GM19193 (cell line): ENCODE results near the gene ASPG.

Experiments
- POLR2A ChIP-seq: IDR thresholded peaks from 4 replicates; pipeline ENCODE4 v1.6.1; 2011; ENCODE audit not compliant: insufficient read depth, insufficient read length; ENCODE audit errors: extremely low read depth

ASPG gene

GRCh38 chr14:104085032-104085888, at the start of gene ASPG:
Gene ASPG (plus strand): TSS chr14:104085700. CDS start chr14:104085771, 71 bp downstream.
- TF ChIP-seq POLR2A, result no peak

GRCh38 chr14:104036212-104036611, 49.3 kb upstream of the ASPG start:
- TF ChIP-seq POLR2A, result no peak

DNA sequence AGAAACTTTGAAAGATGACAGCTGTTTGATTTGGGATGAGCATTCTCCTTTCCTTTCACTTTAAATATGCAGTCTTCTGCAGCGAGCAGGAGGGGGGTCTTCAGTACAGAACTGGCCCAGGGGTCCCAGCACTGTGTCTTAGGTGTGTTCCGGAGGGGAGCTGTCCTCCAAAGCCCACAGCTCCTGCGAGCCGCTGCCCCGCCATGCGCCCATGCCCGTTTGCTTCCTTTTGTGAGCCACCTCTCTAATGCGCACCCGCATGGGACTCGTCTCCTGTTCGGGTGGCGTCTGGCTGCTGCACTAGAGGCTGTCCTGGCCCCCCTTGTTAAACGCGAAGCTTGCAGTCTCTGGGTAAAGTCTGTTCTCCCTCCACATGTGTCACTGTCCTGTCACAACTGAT, 48.4 kb upstream of the ASPG start:
- no peak for TF ChIP-seq POLR2A

DNA sequence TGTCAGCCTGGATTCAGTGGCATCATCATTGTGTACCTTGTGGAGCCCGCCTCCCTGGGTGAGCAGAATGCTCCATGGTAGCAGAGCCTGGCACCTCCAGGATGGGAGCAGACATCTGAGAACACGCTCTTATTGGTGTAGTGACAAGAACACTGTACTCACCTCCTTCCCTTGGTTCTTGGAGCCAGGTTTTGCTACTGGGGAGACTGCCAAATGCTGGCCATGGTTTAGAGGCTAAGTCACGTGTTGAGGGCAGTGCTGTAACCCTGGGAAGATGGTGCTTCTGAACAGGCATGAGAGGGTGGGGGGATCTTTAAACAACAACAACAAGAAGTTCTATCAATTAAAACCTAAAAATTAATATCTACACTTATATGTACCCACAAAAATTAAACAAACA, 47.6 kb upstream of the ASPG start:
- no peak for TF ChIP-seq POLR2A

GRCh38 chr14:104039214-104039613, 46.3 kb upstream of the ASPG start:
- no peak for TF ChIP-seq POLR2A

DNA sequence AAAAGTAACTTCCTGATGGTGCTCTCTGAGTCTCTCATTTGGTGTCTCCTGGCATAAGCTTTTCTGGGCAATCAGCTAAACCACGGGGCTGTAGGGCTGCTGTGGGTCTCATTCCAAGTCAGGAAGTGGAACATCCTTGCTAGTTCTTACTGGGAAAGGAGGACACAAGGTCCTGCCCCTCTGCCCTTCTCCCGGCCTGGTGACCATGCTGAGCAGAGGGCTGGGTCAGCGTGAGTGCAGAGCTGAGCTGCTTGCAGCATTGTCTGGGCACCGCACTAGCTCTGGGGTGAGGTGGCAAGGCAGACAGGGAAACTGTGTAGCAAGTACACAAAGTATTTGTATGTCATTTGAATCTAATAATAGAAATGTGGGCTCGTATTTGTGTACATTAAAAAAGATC, 45.0 kb upstream of the ASPG start:
- TF ChIP-seq POLR2A, result no peak

DNA sequence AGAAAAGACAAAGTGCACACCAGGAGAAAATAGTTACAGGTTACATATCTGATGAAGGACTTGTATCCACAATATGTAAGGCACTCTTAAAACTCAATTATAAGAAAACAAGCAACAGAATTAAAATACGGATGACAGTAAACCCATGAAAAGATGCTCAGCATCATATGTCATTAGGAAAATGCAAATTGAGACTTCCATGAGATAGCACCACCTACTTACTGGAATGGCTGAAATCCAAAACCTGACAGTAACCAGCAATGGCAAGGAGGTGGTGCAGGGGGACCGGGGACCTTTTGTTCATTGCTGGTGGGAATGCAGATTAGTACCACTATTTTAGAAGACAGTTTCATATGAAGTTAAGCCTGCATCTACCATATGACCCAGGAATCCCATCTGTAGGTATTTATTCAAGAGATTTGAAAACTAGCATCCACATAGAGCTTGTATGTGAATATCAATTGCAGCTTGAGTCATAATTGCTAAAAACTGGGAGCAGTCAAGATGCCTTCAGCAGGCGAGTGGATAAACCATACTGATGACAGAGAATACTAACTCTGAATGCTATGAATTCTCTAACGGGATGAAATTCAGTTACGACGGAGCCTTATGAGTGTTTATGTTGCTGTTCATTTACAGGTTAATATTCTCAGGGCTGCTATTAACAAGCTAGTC, 43.9 kb upstream of the ASPG start:
- TF ChIP-seq POLR2A, result no peak

DNA sequence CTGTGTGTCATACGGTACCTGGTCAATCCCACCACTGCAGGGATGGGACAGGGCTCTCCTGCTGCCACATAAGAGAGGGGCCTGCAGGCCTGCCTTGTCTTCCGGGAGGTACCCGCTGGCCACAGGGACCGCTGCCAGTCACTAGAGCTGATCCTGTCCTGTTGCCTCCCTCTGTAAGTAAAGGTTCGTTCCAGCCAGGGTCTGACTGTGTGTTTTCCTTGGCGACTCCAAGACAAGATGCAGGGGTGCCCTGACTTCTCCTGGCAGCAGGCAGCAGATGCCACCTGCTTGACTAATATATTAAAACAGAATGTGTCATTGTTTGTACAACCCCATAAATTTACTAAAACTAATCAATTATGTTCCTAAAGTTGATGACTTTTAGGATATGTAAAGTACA, 41.5 kb upstream of the ASPG start:
- no peak for TF ChIP-seq POLR2A

GRCh38 chr14:104047761-104048160, 37.7 kb upstream of the ASPG start:
- TF ChIP-seq POLR2A, result no peak

DNA sequence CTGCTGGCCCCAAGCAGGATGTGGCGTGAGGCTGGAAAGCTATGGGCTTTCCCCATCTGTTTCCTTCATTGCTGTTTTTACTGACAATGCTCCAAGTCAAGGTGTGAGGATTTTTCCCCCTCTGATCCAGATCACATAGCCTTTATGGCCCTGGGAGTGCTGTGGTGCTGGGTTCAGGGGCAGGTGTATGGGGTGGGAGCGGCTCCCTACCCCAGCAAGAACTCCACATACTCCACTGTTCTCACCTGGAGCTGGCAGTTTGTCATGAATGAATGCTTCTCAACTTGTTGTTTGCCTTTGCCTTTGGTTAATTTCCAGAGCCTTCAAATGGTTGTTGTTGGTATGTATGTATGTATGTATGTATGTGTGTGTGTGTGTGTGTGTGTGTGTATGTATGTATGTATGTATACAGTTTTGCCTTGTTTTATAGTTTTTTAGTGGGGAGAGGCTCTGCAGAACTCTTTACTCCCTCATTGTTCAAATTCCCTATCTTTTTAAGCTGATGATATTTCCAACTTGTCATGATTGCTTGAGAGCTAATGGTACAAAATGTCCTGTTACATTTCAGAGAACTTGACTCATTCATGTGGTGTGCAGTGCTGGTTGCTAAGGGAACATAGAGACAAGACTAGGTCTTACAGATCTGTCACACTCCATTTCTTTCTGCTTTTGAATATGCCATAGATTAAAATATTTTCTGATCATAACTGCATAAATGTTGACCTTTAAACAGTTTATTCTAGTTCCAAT, 36.6 kb upstream of the ASPG start:
- no peak for TF ChIP-seq POLR2A

- no peak for TF ChIP-seq POLR2A
Measured at GRCh38 chr14:104049576-104050240, 35.8 kb upstream of the ASPG start.

GRCh38 chr14:104051092-104051813, 34.2 kb upstream of the ASPG start:
- no peak for TF ChIP-seq POLR2A

GRCh38 chr14:104054222-104054905, 31.1 kb upstream of the ASPG start:
- TF ChIP-seq POLR2A, result no peak

GRCh38 chr14:104062281-104062680, 23.2 kb upstream of the ASPG start:
- TF ChIP-seq POLR2A, result no peak

DNA sequence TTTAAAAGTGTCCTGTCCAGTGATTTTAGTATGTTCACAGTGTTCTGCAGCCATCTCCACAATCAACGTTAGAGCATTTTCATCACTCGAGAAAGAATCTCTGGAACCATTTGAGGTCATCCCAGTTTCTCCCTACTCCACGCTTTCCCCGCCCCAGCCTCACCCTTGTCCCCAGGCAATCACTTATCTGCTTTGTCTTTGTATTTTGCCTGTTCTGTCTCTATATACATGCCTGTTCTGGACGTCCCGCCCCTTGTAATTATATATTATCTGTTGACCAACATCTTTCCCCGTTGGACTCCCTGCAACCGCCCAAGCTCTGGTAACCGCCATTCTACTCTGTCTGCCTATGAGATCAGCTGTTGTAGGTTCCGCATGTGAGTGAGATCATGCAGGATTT, 21.5 kb upstream of the ASPG start:
- TF ChIP-seq POLR2A, result no peak

GRCh38 chr14:104066279-104066678, 19.2 kb upstream of the ASPG start:
- no peak for TF ChIP-seq POLR2A
